Measurements from ENCODE around the gene EVC.
"Not testable (repeated sequence)": the region's sequence is repeated elsewhere in the genome, so short reads cannot be mapped to it uniquely, and the experiment has no call there.

Gene EVC

DNA sequence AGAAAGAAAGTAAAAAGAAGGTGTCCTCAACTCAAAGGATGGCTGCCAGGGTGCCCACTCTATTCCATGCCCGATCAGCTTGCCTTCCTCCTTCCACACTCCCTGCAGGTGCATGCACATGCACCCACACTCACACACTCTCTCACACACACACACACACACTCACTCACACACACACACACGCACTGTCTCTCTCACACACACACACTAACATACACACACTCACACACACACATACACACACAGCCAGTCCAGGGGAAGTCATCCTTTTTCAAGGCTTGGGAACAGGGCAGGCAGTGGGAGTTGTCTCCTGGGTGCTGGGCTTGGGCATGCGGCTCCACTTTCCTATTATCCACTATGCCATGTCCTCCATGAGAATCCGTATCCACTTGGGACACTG is 131.5 kb downstream of the EVC start:
- no peak for DNase-seq (ENCODE audit: low read depth, low spot score)

DNA sequence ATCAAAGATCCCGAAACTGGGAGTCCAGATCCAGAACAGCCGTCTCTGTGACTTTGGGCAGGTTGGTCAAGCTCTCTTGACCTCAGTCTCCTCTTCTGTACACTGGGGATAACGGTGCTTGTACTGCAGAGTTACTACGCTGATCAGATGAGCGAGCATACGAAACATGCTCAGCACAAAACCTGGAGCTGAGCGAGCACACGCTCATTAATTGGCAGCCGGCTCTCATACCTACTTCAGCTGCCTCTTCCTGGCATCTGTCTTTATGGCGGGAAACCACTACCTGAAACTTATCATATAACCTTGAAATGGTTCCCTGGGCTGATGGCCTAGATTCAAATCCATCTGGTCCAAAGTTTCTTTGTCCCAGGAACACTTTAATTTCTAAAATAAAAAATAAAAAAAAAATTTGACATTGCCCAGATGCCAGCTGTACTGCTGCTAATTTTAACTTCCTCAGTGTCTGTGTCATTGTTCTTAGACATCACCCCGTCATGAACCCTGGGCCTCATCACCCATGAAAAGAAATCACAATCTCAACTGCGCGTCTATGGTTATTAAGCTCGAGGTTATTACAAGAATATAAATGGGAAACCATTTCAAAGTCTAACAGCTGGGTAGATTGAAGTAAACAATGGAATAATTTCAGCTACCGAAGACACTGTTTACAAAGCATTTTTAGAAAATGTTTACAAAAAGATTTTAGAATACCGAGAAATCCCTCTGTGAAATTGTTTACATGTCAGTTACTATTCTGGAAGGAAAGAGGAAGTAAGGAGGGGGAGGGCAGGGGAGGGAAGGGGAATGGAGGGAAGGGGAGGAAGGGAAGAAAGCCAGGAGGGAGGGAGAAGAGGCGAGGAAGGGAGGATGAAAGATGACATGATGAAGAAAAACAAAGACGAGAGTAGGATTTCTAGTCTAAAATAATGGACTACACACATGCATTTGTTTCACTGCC is 132.9 kb downstream of the EVC start:
- no peak for DNase-seq (ENCODE audit: low read depth, low spot score)

DNA sequence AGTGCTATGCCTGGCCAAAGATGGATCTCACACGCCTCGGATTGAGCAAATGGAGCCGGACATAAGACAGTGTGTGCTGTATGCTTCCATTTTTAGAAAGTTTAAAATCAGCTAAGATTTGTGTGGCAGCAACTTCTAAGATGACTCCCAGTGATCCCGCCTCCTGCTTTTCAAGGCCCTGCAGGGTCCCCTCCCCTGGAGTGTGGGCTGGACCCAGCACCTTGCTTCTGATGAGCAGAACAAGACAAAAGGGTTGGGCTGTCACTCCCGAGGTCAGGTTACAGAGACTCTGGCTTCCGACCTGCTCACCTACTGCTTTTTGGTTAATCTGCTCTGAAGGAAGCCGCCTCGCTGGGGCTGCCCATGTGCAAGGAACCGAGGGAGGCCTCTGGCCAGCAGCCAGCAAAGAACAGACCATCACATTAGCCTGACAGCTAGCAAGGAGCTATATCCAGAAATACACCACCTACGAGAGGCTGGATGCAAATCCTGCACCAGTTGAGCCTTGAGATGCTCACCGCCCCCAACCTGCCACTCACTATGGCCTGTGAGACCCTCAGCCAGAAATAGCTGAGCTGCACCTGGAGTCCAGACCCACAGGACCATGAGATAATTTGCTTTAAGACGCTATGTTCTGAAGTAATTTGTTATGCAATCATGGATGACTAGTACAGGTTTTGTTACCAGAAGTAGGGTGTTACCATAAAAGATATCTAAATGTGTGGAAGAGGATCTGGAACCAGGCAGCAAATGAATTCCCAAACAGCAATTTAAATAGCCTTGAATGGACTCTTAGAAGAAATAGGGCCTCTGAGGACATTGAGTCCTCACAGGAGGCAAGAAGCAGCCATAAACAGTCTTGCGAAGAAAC is 134.3 kb downstream of the EVC start:
- DNase-seq (ENCODE audit: low read depth, low spot score) = no peak

DNA sequence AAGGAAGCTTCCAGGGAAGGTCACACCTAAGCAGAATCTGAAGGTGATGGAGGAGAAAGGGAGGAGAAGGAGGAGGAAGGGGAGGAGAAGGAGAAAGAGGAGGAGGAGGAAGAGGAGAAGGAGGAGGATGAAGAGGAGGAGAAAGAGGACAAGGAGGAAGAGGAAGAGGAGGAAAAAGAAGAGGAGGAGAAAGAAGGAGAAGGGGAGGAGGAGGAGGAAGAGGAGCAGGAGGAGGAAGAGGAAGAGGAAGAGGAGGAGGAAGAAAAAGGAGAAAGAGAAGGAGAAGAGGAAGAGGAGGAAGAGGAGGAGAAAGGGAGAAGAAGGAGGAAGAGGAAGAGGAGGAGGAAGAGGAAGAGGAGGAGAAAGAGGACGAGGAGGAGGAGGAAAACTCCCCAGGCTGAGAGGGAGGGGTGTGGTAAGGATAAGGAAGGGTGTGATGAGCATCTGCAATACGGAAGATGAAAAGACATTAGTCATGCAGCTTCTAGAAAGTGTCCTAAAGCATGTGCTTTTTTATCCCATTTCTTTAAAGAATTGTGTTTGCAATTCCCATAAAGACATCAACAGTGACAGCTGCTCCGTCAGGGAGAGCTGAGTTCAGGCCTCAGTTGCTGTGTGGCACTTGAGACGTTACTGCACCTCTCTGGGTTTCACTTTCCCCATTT is 140.8 kb downstream of the EVC start:
- DNase-seq (ENCODE audit: low read depth, low spot score) = no peak

DNA sequence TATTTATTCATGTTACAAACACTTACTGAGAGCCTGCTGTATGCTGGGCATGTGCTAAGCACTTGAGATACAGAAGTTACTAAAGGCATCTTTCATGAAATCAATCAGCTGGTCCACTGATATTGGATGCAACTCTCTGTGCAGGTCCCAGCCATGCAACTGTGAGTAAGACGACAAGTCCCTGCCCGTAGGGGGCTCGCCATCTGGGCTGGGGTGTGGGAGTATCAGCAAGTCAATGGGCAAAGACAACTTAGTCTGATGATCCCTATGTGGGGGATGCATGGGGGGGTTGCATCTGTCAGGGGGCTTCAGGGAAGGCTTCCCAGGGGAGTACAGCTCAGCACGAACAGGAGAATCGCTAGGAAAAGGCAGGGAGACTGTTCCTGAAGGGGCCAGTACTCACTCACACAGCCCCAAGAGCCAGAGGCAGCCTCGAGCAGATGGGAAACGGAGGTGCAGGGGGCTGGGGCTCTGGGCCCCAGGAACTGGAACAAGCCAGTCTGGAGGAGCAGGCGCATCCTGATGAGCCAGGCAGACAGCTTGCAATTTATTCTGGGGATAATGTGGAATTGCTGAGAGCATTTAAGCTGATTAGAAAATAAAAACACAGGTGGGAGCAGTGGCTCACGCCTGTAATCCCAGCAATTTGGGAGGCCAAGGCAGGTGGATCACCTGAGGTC is 141.7 kb downstream of the EVC start:
- no peak for DNase-seq (ENCODE audit: low read depth, low spot score)

DNA sequence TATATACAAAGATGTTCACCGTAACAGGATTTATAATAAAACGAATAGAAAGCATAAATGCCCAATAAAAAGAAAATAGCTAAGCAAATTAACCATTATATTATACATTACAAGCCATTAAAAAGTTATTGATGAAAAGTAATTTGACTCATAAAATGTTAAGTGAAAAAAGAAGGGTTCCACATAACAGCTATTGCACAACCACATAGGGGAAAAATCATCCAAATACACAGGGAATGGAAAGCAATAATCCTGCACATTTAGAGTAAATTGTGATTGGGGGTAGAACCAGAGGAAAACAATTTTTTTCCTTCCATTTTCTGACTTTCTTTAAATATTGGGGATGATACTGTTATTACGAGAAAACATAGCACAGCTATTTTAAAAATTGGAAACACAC is 143.9 kb downstream of the EVC start:
- DNase-seq (ENCODE audit: low read depth, low spot score) = no peak

DNA sequence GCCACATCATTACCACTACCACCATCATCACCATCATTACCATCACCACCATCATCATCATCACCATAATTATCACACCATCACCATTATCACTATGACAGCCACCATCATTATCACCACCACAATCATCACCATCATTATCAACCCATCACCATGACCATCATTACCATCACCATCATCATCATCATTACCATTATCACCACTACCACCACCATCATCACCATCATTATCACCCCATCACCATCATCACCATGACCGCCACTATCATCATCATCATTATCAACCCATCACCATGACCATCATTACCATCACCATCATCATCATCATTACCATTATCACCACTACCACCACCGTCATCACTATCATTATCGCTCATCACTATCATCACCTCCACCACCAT is 145.4 kb downstream of the EVC start:
- not testable (repeated sequence) for DNase-seq (ENCODE audit: low read depth, low spot score)

DNA sequence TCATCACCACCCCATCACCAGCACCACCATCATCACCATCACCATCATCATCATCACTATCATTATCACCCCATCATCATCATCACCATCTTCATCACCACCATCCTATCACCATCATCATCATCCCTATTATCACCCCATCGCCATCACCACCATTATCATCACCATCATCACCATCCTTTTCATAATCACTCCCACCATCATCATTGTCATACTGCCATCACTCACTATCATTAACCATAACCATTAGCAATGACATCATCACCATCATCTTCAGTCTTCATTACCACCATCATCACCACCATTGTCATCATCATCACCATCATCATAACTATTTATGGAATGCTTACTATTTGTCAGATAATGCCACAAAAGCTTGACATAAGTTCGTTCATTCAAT is 146.2 kb downstream of the EVC start:
- no peak for DNase-seq (ENCODE audit: low read depth, low spot score)

DNA sequence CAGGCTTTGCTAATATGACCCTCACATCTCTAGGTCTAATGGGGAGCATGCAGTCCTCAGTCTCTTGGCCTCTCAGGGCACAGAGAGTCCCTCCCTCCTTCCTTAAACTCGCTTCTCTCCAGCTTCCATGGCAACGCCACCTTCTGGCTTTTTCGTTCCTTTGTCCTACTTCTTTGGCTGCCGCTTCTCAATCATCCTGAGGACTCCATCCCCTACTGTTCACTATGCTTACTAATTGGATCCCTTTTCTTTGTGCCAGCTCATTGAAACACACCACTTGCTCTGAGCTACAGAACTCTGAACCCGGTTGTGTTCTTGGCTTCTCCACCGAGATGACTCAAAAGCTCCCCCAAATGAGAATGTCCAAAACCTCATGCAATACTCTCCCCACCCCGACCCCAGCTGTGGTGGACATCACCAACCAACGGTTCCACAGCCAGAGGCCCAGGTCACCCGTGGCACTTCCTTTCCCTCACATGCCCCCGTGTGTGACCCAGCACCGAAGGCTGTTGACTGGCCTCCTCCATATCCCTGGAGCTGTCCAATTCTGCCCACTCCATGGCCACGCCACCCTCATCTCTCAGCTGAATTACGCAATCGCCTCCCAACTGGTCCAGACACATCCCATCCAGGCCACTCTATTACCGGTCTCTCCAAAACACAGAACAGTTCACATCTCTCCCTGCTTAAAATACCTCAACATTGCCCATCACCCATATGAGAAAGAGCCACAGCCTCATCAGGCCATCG is 147.2 kb downstream of the EVC start:
- no peak for DNase-seq (ENCODE audit: low read depth, low spot score)

DNA sequence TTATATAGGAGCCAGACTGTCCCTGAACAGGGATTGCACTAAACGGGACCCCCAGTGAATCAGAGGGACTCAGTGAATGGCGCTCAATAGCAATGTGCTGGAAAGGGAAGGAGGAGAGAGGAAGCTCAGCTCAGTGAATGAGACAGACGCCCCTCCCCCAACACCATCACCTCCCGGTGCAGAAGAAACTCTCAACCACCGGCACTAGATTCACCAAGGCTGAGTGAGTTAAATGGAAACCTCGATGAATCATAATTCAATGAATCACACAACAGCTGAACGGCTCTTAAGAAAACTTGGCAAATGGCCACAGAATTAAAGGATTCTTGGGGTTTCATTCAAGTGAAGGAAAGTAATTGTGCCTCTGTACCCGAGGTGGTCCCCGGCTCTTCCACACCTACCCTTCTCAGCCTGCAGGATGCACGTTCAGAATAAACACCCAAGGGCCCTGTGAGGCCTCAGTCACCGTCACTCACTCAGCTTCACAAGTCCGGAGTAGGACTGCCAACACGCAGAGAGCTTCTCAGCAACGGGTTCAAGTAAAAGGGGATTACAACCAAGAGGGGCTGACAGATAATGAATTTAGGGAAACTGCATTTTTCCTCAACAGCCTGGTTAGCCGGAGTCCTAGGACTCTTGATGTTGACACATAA is 152.6 kb downstream of the EVC start:
- DNase-seq (ENCODE audit: low read depth, low spot score) = peak; percentile 21
